ENCODE results near the gene TAS2R46. TPM values are rescaled to one million over a fixed set of nuclear protein-coding genes. Genes with fewer than 3 reads are reported as not detected.
"Not testable (repeated sequence)": the region's sequence is repeated elsewhere in the genome, so short reads cannot be mapped to it uniquely, and the experiment has no call there.

TAS2R46 gene, protein sequence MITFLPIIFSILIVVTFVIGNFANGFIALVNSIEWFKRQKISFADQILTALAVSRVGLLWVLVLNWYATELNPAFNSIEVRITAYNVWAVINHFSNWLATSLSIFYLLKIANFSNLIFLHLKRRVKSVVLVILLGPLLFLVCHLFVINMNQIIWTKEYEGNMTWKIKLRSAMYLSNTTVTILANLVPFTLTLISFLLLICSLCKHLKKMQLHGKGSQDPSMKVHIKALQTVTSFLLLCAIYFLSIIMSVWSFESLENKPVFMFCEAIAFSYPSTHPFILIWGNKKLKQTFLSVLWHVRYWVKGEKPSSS
- under 1 TPM; 0.48 to 0.84 TPM for total RNA-seq

DNA sequence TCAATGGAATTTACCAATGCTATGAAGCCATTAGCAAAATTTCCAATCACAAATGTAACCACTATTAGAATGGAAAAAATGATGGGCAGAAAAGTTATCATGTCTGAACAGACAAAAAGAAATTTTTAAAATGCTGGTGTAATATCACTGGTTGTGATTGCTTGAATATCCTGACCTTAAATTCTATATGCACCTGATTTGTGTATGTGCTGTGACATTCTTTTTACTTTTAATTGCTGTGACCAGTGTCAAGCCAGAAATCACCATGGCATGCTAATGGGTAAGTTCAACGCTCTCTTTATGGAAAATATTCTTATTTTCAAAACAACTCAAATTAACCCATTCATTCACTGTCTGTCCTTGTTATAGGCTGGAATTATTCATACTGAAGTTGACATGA, at the start of gene TAS2R46:
Gene TAS2R46 (minus strand): TSS at position 101 of the 400 bp plus-strand sequence. CDS start 0 bp downstream, at position 101.
- intact Hi-C loops (cut with DNase I) = not testable (repeated sequence)

DNA sequence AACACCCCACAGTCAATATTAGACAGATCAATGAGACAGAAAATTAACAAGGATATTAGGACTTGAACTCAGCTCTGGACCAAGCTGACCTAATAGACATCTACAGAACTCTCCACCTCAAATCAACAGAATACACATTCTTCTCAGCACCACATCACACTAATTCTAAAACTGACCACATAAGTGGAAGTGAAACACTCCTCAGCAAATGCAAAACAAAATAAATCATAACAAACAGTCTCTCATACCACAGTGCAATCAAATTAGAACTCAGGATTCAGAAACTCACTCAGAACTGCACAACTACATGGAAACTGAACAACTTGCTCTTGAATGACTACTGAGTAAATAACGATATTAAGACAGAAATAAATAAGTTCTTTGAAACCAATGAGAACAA, 49.1 kb upstream of the TAS2R46 start:
- H3K9me3 ChIP-seq; H3K36me3 ChIP-seq; H3K4me1 ChIP-seq; H3K4me3 ChIP-seq; H3K27me3 ChIP-seq; H3K9ac ChIP-seq (ENCODE audit: low read depth in 2 of 2, low read length in 2 of 2); H3K27ac ChIP-seq; intact Hi-C loops (cut with DNase I); DNase-seq: not testable (repeated sequence)

More for the DNA sequence above, at the start of gene TAS2R46:
- not testable (repeated sequence) for H3K9ac ChIP-seq (ENCODE audit: low read depth in 2 of 2, low read length in 2 of 2); H3K27ac ChIP-seq; H3K27me3 ChIP-seq; H3K4me3 ChIP-seq; DNase-seq; H3K9me3 ChIP-seq; H3K36me3 ChIP-seq; H3K4me1 ChIP-seq

DNA sequence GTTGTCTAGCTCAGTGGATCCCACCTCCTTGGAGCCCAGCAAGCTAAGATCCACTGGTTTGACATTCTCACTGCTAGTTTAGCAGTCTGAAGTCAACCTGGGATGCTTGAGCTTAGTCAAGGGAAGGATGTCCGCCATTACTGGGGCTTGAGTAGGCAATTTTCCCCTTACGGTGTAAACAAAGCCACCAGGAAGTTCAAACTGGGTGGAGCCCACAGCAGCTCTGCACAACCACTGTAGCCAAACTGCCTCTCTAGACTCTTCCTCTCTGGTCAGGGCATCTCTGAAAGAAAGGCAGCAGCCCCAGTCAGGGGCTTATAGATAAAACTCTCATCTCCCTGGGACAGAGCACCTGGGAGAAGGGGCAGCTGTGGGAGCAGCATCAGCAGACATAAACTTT, 46.8 kb upstream of the TAS2R46 start:
- TF ChIP-seq, protein P1, sequence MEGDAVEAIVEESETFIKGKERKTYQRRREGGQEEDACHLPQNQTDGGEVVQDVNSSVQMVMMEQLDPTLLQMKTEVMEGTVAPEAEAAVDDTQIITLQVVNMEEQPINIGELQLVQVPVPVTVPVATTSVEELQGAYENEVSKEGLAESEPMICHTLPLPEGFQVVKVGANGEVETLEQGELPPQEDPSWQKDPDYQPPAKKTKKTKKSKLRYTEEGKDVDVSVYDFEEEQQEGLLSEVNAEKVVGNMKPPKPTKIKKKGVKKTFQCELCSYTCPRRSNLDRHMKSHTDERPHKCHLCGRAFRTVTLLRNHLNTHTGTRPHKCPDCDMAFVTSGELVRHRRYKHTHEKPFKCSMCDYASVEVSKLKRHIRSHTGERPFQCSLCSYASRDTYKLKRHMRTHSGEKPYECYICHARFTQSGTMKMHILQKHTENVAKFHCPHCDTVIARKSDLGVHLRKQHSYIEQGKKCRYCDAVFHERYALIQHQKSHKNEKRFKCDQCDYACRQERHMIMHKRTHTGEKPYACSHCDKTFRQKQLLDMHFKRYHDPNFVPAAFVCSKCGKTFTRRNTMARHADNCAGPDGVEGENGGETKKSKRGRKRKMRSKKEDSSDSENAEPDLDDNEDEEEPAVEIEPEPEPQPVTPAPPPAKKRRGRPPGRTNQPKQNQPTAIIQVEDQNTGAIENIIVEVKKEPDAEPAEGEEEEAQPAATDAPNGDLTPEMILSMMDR (IDR thresholded peaks at IDR 0.05) = no peak
- intact Hi-C loops (cut with DNase I) = no loop called here
- Histone ChIP-seq H3K27ac (no peak overlapping the region), H3K27me3 (no peaks in the 10 kb centered on the region), H3K9me3 (no peaks in the 10 kb centered on the region), H3K4me1 (no peaks in the 10 kb centered on the region), H3K36me3 (no peaks in the 10 kb centered on the region), H3K9ac (ENCODE audit: low read depth in 2 of 2, low read length in 2 of 2) (no peak overlapping the region), H3K4me3 (no peak overlapping the region)
- no peak for DNase-seq

DNA sequence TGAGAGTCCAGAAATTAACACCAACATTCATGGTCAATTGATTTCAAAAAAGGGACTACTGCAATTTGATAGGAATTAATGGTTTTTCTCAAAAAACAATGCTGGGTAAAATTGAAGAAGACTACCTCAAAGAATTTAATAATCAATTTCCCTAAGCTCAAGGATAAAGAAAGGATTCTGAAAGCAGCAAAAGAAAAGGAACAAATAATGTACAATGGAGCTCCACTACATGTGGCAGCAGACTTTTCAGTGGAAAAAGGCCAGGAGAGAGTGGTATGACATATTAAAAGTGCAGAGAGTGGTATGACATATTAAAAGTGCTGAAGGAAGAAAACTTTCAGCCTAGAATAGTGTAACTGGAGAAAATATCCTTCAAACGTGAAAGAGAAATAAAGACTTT, 45.6 kb upstream of the TAS2R46 start:
- intact Hi-C loops (cut with DNase I) = no loop called here
- H3K4me1 ChIP-seq = no peaks in the 10 kb centered on the region
- H3K27me3 ChIP-seq = no peaks in the 10 kb centered on the region
- H3K4me3 ChIP-seq = no peak overlapping the region
- TF ChIP-seq, protein P1 (IDR thresholded peaks at IDR 0.05) = no peak
- DNase-seq = no peak
- no peaks in the 10 kb centered on the region for H3K9me3 ChIP-seq
- no peaks in the 10 kb centered on the region for H3K36me3 ChIP-seq
- no peak overlapping the region for H3K27ac ChIP-seq
- no peak overlapping the region for H3K9ac ChIP-seq (ENCODE audit: low read depth in 2 of 2, low read length in 2 of 2)

DNA sequence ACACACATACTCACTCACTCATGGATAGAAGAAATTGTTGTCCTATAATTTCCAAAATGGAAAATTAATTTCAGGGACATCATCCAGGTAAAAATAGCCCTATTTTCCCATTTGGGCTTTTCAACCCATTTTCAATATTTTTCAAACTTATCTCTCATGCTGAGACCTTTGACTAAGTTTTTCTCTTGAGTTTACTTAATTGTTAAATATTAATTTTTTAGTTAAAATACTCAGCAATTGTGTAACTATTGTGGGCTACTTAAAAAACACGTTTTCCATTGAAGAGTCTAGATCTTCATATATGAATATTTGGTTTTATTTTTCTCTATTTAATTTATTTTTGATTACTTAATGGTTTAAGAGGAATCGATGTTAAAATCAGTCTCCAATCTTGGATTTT, 44.2 kb upstream of the TAS2R46 start:
- DNase-seq = no peak
- intact Hi-C loops (cut with DNase I) = no loop called here
- TF ChIP-seq, protein P1 (IDR thresholded peaks at IDR 0.05) = no peak

DNA sequence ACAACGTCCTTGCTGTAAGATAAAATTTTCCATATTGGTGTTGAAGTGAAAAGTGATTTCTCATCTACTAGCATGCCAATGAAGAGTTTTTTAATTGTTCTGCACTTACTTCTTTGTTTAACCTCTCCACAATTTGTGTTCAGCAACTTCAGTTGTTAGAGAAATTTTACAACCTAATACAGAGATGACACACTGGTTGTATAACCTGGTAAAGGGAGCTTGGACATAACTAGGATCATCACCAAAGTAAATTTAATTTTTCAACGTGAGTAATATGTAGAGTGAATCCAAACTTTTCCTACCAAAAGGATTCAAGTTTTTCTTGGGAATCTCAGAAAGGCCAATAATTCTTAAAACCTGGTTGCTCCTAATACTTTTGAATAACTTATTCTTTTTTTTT, 43.5 kb upstream of the TAS2R46 start:
- no peak overlapping the region for H3K27ac ChIP-seq
- TF ChIP-seq, protein P1 (IDR thresholded peaks at IDR 0.05) = no peak
- H3K4me3 ChIP-seq = no peak overlapping the region
- no peak overlapping the region for H3K9ac ChIP-seq (ENCODE audit: low read depth in 2 of 2, low read length in 2 of 2)
- no peak for DNase-seq
- H3K4me1 ChIP-seq = no peaks in the 10 kb centered on the region
- no peaks in the 10 kb centered on the region for H3K27me3 ChIP-seq
- H3K9me3 ChIP-seq = no peaks in the 10 kb centered on the region
- H3K36me3 ChIP-seq = no peaks in the 10 kb centered on the region
- intact Hi-C loops (cut with DNase I) = no loop called here

More for the DNA sequence above, 44.2 kb upstream of the TAS2R46 start:
- Histone ChIP-seq H3K27ac (no peak overlapping the region), H3K4me1 (no peaks in the 10 kb centered on the region), H3K9ac (ENCODE audit: low read depth in 2 of 2, low read length in 2 of 2) (no peak overlapping the region), H3K27me3 (no peaks in the 10 kb centered on the region), H3K4me3 (no peak overlapping the region), H3K9me3 (no peaks in the 10 kb centered on the region), H3K36me3 (no peaks in the 10 kb centered on the region)

DNA sequence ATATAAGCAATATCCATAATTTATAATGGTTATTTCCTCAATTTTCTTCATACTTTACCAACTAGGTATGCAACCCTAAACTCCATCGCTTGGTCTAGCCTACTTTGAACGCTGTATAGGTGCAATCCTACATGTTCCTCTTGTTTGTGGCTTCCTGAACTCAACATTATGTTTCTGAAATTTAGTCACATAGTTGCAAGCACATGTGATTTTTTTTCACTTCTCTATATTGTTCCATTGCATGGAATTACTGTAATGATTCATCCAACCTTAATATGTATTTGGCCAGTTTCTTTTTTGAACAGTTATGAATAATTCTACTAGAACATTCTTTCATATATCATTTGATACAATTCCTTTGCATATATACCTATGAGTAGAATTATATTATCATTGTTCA, 32.8 kb upstream of the TAS2R46 start:
- H3K36me3 ChIP-seq; H3K27me3 ChIP-seq; H3K4me3 ChIP-seq; H3K9ac ChIP-seq (ENCODE audit: low read depth in 2 of 2, low read length in 2 of 2); intact Hi-C loops (cut with DNase I); H3K9me3 ChIP-seq; H3K27ac ChIP-seq; DNase-seq; H3K4me1 ChIP-seq: not testable (repeated sequence)
